ENCODE data around the gene ZNF831. TPM values are rescaled to one million over a fixed set of nuclear protein-coding genes. Genes with fewer than 3 reads are reported as not detected.

The ZNF831 gene
- total RNA-seq, 1 experiment from 2014 or later = not detected

DNA sequence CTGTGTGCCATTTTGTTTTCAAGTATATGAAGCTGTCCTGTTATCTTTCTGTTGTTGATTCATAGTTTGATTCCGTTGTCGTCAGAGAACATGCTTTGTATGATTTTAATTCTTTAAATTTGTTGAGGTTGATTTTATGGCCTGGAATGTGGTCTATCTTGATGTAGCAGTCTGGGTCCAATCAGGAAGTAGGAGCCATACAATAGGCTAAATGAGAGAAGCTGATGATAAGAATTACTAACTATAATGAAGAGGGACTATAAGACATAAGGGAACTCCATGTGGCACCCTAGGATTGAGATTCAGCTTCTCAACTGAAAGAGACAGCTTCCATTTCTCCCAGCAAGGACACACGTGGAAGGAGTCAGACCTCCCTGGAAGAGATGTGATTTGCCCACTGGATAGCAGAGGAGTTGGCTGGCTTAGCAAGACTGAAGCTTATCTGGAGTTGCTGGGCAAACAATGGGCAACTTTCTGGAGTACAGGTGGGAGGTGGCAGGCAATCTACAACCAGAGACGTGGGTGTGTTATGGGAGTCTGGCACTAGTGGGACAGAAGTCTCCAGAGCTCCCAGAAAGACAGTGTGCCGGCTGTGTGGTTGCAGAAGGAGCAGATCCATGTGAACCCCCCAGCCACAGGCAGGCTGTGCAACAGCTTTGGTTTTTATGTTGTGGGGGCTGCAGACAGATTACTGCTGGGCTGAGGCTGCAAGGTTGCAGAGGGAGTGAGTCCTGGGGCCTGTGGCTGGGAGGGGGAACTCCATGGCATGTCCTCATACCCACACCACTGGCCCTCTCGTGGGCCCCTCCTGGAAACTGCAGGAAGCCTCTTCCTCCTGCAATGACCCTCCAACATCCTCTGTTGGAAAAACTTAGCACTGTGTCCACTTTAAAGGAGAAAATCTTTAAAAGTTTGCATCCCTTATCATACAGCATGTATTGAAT lies 7.1 kb downstream of the ZNF831 start:
- Mint-ChIP-seq H3K27ac (ENCODE audit: low read depth, unreplicated experiment) (no peak overlapping the region), H3K36me3 (ENCODE audit: insufficient read depth, unreplicated experiment) (no peaks in the 10 kb centered on the region), H3K4me3 (ENCODE audit: unreplicated experiment) (no peak overlapping the region), H3K9me3 (ENCODE audit: unreplicated experiment) (no peaks in the 10 kb centered on the region), H3K4me1 (ENCODE audit: insufficient read depth, unreplicated experiment) (no peaks in the 10 kb centered on the region), H3K27me3 (ENCODE audit: insufficient read depth, unreplicated experiment) (peaks cover 92% of the 10 kb centered on the region)
- no TSS peak for BruUV-seq (replicated peaks)
- TF ChIP-seq CTCF (IDR thresholded peaks at IDR 0.05; ENCODE audit: unreplicated experiment) = no peak
- POLR2A ChIA-PET = interaction anchor here (1.0 kb wide), 1 partner anchor 12 kb away, joined by 3 read pairs; no protein-coding TSS in a partner anchor
- intact Hi-C loops (cut with micrococcal nuclease) = no loop called here
- DNase-seq (ENCODE audit: unreplicated experiment) = no peak
- CTCF ChIA-PET = interaction anchor here (0.6 to 1.2 kb wide), 4 partner anchors 37 to 224 kb away, joined by 3 read pairs; no protein-coding TSS in a partner anchor

DNA sequence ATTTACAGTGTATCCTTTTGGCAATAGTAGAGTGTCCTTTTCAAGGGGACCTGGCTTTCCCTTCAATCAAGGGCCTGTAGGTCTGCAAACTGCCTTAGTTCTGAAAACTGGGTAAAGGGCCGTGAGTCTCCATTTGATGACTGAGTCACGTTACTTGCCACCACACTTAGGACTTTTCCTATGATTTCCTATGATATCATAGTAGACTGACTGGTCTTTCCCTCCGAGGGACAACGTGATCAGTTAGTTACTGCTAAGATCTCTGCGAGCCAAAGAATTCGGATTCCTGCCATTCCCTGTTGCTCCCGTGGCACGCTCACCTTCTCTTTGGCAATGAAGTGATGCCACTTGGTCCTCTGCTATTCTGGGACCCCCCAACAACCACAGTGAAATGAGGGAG lies 8.4 kb downstream of the ZNF831 start:
- Mint-ChIP-seq H3K27ac (ENCODE audit: low read depth, unreplicated experiment) (no peak overlapping the region), H3K9me3 (ENCODE audit: unreplicated experiment) (no peaks in the 10 kb centered on the region), H3K4me1 (ENCODE audit: insufficient read depth, unreplicated experiment) (no peaks in the 10 kb centered on the region), H3K36me3 (ENCODE audit: insufficient read depth, unreplicated experiment) (no peaks in the 10 kb centered on the region), H3K4me3 (ENCODE audit: unreplicated experiment) (no peak overlapping the region), H3K27me3 (ENCODE audit: insufficient read depth, unreplicated experiment) (peaks cover 94% of the 10 kb centered on the region)
- BruUV-seq (replicated peaks) = no TSS peak
- no peak for TF ChIP-seq CTCF (IDR thresholded peaks at IDR 0.05; ENCODE audit: unreplicated experiment)
- ChIA-PET POLR2A (no interaction called here), CTCF (interaction anchor here (1.2 kb wide), 1 partner anchor 36 kb away, joined by 3 read pairs; no protein-coding TSS in a partner anchor)
- intact Hi-C loops (cut with micrococcal nuclease) = no loop called here
- DNase-seq (ENCODE audit: unreplicated experiment) = no peak

GRCh38 chr20:59173938-59174491 lies 10.4 kb downstream of the ZNF831 start:
- peaks cover 88% of the 10 kb centered on the region for H3K27me3 Mint-ChIP-seq (ENCODE audit: insufficient read depth, unreplicated experiment)
- no peaks in the 10 kb centered on the region for H3K4me1 Mint-ChIP-seq (ENCODE audit: insufficient read depth, unreplicated experiment)
- no peaks in the 10 kb centered on the region for H3K36me3 Mint-ChIP-seq (ENCODE audit: insufficient read depth, unreplicated experiment)
- ChIA-PET POLR2A (interaction anchor here (0.6 kb wide), 1 partner anchor 67 kb away, joined by 3 read pairs; no protein-coding TSS in a partner anchor), CTCF (interaction anchor here (0.5 to 0.7 kb wide), 3 partner anchors 38 to 425 kb away, joined by 3 to 4 read pairs (median 3); no protein-coding TSS in a partner anchor)
- no peak for TF ChIP-seq CTCF (IDR thresholded peaks at IDR 0.05; ENCODE audit: unreplicated experiment)
- H3K4me3 Mint-ChIP-seq (ENCODE audit: unreplicated experiment) = no peak overlapping the region
- no peaks in the 10 kb centered on the region for H3K9me3 Mint-ChIP-seq (ENCODE audit: unreplicated experiment)
- no TSS peak for BruUV-seq (replicated peaks)
- intact Hi-C loops (cut with micrococcal nuclease) = no loop called here
- H3K27ac Mint-ChIP-seq (ENCODE audit: low read depth, unreplicated experiment) = no peak overlapping the region
- no peak for DNase-seq (ENCODE audit: unreplicated experiment)

DNA sequence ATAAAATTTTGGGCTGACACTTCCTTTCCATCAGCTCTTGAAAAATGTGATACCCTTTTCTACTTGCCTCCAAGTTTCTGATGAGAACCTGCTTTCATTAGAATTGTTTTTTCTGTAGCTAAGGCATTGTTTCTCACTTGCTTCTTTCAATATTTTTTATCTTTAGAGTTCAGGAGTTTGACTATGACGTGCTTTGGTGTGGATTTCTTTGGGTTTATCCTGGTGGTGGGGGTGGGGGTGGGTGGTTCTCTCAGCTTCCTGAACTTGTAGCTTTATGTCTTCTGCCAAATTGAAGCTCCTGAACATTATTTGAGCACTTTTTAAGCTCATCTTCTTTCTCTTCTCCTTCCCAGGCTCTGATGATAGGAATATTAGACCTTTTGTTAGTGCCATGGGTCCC lies 11.4 kb downstream of the ZNF831 start:
- H3K9me3 Mint-ChIP-seq (ENCODE audit: unreplicated experiment) = no peaks in the 10 kb centered on the region
- no peaks in the 10 kb centered on the region for H3K36me3 Mint-ChIP-seq (ENCODE audit: insufficient read depth, unreplicated experiment)
- ChIA-PET CTCF (interaction anchor here (0.6 to 0.7 kb wide), 2 partner anchors 365 to 384 kb away, joined by 3 read pairs; no protein-coding TSS in a partner anchor), POLR2A (no interaction called here)
- intact Hi-C loops (cut with micrococcal nuclease) = no loop called here
- H3K4me3 Mint-ChIP-seq (ENCODE audit: unreplicated experiment) = no peak overlapping the region
- TF ChIP-seq CTCF (IDR thresholded peaks at IDR 0.05; ENCODE audit: unreplicated experiment) = no peak
- BruUV-seq (replicated peaks) = no TSS peak
- peaks cover 84% of the 10 kb centered on the region for H3K27me3 Mint-ChIP-seq (ENCODE audit: insufficient read depth, unreplicated experiment)
- no peak overlapping the region for H3K27ac Mint-ChIP-seq (ENCODE audit: low read depth, unreplicated experiment)
- no peak for DNase-seq (ENCODE audit: unreplicated experiment)
- no peaks in the 10 kb centered on the region for H3K4me1 Mint-ChIP-seq (ENCODE audit: insufficient read depth, unreplicated experiment)

All from MCF 10A (cell line).